Stimulated activated CD4-positive, alpha-beta T cell treated with anti-CD3 and anti-CD28 coated beads, TNF-alpha, amount 100 ng/mL, for 48 hours (primary cell): ENCODE measurements around the gene GTF3C1.
"Not testable (repeated sequence)": the region's sequence is repeated elsewhere in the genome, so short reads cannot be mapped to it uniquely, and the experiment has no call there.

Source experiments
- DNase-seq, 3 donors: peaks; one replicate each; pipeline ENCODE4 v3.0.0-alpha.2; 2020; ENCODE audit warnings: low read depth in 3 of 3

The GTF3C1 gene

GRCh38 chr16:27444015-27444414 lies 105.7 kb downstream of the GTF3C1 start:
- no peak for DNase-seq

- no peak for DNase-seq
Measured at GRCh38 chr16:27441998-27442397, 107.7 kb downstream of the GTF3C1 start.

- DNase-seq, result no peak
Measured at GRCh38 chr16:27441276-27441675, 108.4 kb downstream of the GTF3C1 start.

GRCh38 chr16:27439271-27440018 lies 110.3 kb downstream of the GTF3C1 start:
- DNase-seq, result no peak

- DNase-seq, result no peak
Measured at GRCh38 chr16:27437946-27438345, 111.8 kb downstream of the GTF3C1 start.

- DNase-seq, result no peak
Measured at GRCh38 chr16:27436921-27437650, 112.6 kb downstream of the GTF3C1 start.

GRCh38 chr16:27436065-27436464 lies 113.6 kb downstream of the GTF3C1 start:
- no peak for DNase-seq

GRCh38 chr16:27435146-27435545 lies 114.6 kb downstream of the GTF3C1 start:
- DNase-seq, result not testable (repeated sequence)

- DNase-seq, result no peak
Measured at GRCh38 chr16:27434141-27435051, 115.3 kb downstream of the GTF3C1 start.

DNA sequence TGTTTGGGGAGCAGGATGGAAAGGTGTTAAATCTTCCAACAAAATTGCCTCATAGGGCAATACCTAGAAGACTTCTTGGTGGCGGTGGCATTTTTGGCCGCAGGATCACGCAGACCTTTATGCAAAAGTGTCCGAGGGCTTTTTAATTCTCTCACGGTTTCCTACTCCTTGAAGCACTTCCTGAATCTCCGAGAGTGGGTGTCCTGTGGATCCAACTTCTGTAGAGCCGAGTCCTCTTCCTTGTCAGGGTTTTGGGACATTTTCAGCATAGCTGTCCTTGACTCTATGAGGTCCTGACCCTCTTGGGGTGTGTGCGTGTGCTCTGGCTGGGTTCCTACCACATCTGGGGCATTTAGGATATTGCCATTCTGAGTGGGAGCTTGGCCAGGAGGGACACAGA lies 116.1 kb downstream of the GTF3C1 start:
- no peak for DNase-seq

DNA sequence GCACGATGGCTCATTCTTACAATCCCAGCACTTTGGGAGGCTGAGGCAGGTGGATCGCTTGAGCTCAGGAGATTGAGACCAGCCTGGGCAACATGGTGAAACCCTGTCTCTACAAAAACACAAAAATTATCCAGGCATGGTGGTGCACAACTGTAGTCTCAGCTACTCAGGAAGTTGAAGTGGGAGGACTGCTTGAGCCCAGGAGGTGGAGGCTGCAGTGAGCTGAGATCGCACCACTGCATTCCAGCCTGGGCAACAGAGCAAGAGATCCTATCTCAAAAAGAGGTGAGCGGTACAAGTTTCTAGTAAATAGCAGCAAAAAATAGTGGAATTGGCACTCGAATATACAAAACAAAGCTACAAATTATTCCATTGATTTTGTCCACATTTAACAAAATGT lies 116.5 kb downstream of the GTF3C1 start:
- not testable (repeated sequence) for DNase-seq

DNA sequence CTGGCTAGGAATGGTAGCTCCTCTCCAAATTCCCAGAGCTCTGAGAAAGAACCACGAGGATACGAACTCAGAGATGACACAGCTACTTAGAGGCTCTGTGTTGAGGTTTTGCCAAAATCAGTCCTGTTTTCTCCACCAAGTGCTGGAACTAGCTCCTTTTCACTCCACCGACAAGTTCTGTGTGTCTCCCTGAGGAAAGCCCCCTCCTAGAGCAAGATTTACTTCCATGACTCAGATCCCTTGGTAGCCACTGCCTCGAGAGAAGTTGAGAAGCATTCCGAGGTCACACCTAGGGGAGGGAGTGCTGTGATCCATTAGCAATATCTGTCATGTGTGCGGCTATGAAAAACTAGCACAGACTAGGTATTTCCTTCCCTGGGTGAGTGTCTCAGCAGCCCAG lies 117.2 kb downstream of the GTF3C1 start:
- no peak for DNase-seq

DNA sequence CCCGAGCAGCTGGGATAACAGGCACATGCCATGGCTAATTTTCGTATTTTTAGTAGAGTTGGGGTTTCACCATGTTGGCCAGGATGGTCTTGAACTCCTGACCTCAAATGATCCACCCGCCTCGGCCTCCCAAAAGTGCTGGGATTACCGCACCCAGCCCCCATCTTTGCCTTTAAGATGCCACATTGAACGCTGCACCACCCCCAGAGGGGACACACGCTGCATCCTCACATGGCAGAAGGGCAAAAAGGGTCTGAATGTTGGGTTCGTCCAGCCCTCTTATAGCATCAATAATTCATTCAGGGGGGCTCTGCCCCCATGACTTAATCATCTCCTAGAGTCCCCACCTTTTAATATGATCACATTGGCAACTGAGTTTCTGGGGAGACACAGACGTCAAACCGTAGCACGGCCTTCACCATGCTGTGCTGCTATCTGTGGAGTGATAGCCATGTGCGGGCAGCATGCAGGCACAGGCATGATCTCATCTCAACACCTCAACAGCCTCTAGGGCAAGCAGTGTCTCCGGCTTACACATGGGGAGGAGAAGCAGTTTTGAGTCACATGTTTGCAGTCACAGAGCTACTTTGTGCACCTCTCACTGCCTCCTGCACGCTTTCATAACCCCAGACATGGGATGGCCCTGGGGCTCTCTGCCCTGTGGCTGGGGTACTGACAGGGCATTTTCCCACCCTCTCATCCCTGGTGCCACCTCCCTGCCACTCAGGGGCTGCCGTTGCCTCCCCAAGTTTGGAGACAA lies 117.8 kb downstream of the GTF3C1 start:
- DNase-seq, result no peak

GRCh38 chr16:27430923-27431484 lies 118.7 kb downstream of the GTF3C1 start:
- no peak for DNase-seq

GRCh38 chr16:27430512-27430911 lies 119.2 kb downstream of the GTF3C1 start:
- no peak for DNase-seq

- no peak for DNase-seq
Measured at GRCh38 chr16:27429981-27430441, 119.7 kb downstream of the GTF3C1 start.

GRCh38 chr16:27429330-27429871 lies 120.3 kb downstream of the GTF3C1 start:
- no peak for DNase-seq

DNA sequence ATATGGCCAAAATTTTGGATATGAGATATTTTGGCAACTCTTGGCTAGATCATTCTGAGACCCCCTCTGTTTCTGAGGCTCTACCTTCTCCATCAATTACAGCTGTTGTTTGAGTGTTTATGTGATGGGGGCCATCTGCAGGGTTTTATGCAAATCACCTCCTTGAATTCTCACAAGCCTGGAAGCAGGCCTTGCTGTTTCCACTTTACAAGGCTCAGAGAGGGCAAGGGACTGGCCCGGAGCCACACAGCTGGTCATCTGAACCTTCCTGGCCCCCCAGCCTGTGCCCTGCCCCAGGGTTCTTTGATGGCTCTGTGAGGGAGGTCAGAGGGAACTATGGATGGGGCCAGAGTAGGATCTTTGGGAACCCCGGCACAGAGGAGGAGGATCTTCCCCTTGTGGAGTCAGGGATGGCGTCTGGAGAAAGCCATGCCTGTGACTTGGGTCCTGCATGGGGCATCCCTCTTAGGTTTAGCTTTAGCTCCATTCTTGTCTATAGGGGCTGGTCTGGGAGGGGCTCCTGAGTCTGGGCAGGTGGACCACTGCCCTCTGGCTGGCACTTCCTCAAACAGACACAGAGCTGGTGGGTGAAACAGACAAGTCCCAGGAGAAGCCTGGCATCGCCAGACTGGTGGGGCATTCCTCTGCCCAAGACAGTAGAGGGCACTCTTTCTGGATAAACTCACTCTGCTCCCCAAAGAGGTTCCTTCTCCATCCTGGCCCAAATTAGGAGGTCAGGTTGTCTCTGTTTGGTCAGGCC lies 121.5 kb downstream of the GTF3C1 start:
- no peak for DNase-seq

DNA sequence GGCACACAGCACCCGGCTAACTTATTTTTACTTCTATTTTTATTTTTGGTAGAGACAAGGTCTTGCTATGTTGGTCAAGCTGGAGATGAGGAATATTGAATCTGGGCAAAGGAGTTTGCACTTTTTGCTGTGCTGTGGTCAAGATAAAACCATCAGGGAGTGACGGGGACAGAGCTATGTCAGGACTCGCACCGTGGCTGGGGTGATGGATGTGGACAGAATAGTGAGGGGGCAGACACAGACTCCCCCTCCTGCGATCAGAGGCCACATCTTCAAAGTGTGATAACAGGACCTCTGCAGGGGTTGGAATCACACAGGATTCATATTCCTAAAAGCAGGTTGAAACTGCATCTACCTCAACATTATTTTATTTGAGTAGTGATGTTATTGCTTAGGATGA lies 122.2 kb downstream of the GTF3C1 start:
- no peak for DNase-seq
